Smooth muscle cell of the brain vasculature (primary cell): ENCODE data around the gene ARMC9.
A peak's percentile ranks its signal among the peaks of the same experiment; 100 is the strongest.
"Not testable (repeated sequence)": the region's sequence is repeated elsewhere in the genome, so short reads cannot be mapped to it uniquely, and the experiment has no call there.

Experiments used
- DNase-seq: peaks from one replicate; pipeline ENCODE4 v3.0.0-alpha.2; 2012; ENCODE audit warnings: low read depth, low spot score

Gene ARMC9, protein sequence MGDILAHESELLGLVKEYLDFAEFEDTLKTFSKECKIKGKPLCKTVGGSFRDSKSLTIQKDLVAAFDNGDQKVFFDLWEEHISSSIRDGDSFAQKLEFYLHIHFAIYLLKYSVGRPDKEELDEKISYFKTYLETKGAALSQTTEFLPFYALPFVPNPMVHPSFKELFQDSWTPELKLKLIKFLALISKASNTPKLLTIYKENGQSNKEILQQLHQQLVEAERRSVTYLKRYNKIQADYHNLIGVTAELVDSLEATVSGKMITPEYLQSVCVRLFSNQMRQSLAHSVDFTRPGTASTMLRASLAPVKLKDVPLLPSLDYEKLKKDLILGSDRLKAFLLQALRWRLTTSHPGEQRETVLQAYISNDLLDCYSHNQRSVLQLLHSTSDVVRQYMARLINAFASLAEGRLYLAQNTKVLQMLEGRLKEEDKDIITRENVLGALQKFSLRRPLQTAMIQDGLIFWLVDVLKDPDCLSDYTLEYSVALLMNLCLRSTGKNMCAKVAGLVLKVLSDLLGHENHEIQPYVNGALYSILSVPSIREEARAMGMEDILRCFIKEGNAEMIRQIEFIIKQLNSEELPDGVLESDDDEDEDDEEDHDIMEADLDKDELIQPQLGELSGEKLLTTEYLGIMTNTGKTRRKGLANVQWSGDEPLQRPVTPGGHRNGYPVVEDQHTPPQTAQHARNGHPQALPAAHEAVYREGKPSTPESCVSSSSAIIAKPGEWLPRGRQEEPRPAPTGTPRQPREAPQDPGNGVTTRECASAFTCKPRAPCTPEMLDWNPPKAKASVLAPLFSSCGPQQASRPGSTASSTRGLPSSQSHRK

GRCh38 chr2:231198291-231199173 is at the start of gene ARMC9:
Gene ARMC9, plus strand, starts transcription at chr2:231198631. Its CDS starts 7,608 bp downstream, at chr2:231206239.
- no peak for DNase-seq

- DNase-seq: no peak
Observed at GRCh38 chr2:231152800-231153557, 45.5 kb upstream of the ARMC9 start.

- DNase-seq: no peak
Observed at GRCh38 chr2:231159306-231159705, 39.1 kb upstream of the ARMC9 start.

DNA sequence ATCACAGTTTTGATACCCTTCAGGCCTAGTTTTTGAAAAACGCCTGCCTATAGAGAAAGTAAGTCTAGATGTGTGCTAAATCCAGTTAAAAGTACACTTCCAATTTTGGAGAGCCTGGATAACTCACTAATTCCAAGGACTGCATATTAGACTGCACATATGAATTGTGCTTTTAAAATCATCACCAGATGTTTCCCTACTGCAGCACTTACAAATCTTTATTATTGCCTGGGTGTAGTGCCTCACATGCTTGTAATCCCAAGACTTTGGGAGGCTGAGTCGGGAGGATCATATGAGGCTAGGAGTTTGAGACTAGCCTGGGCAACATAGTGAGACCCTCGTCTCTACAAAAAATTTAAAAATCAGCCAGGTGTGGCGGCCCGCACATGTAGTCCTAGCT is 37.7 kb upstream of the ARMC9 start:
- DNase-seq: no peak

- no peak for DNase-seq
Observed at GRCh38 chr2:231161252-231161839, 37.1 kb upstream of the ARMC9 start.

GRCh38 chr2:231161877-231162329 is 36.5 kb upstream of the ARMC9 start:
- peak; percentile 92 for DNase-seq

DNA sequence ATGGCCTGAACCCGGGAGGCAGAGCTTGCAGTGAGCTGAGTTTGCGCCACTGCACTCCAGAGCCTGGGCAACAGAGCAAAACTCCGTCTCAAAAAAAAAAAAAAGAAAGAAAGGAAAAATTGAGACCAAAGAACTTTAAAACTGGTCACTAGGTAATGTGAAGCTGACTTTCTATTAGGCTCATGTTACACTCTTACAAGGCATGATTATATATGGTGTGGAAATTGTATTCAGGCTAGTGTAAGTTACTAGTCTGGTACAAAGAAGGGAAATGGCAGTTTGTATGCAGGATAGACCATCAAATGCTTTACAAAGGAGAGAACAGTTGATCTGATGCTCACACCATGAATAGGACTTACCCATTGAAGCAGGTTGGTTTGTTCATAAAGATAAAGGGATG is 35.4 kb upstream of the ARMC9 start:
- DNase-seq: no peak

GRCh38 chr2:231163414-231164095 is 34.9 kb upstream of the ARMC9 start:
- no peak for DNase-seq

GRCh38 chr2:231167745-231168459 is 30.5 kb upstream of the ARMC9 start:
- no peak for DNase-seq

- no peak for DNase-seq
Observed at GRCh38 chr2:231168460-231169139, 29.8 kb upstream of the ARMC9 start.

DNA sequence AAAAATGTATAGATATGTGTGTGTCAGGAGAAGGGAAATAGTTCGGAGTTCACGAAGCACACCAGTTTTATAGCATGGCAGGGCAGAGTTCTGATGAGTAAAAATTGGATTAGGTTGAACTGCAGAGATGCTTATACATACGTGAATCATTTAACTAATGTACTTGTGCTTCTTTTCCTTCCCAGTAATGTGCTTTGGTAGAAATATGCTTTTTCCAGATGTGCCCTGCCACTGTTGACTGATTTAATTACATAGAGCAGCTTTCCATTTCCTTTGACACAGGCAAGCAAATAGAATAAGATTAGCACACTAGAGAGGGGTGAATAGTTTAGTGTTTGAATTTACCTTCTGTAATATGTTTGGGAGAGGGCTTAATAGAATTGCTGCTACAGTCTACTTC is 28.9 kb upstream of the ARMC9 start:
- DNase-seq: no peak

DNA sequence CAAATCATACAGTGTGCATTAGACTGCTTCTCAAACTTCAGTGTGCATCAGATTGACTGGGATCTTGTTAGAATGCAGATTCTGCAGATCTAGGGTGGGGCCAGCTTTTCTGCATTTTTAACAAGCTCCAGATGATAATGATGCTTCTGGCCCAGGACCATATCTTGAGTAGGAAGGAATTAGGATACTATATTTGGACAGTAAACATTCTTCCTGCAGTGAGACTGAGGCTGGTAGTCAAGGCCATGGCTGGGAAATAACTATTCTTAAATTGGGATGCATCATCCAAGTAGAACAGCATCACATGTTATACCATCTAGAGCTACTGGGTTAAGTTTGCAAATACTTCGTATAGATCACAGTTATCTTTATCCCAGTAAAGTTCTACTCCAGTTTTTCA is 28.4 kb upstream of the ARMC9 start:
- DNase-seq: no peak

- DNase-seq: no peak
Observed at GRCh38 chr2:231172025-231172424, 26.4 kb upstream of the ARMC9 start.

GRCh38 chr2:231174211-231174651 is 24.2 kb upstream of the ARMC9 start:
- no peak for DNase-seq

DNA sequence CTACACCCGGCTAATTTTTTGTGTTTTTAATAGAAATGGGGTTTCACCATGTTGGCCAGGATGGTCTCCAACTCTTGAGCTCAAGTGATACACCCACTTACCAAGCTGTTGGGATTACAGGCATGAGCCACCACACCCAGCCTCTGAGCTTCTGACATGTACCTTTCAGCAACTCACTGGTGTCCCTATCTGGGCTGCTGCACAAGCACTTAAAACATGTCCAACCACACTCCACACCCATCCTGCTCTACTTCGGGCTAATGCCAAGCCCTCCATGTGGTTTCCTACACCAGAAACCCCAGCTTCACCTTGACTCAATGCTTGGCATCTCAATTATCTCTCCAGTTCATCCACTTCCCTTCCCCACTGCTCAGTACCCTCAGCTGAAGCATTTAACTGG is 22.4 kb upstream of the ARMC9 start:
- DNase-seq: no peak

DNA sequence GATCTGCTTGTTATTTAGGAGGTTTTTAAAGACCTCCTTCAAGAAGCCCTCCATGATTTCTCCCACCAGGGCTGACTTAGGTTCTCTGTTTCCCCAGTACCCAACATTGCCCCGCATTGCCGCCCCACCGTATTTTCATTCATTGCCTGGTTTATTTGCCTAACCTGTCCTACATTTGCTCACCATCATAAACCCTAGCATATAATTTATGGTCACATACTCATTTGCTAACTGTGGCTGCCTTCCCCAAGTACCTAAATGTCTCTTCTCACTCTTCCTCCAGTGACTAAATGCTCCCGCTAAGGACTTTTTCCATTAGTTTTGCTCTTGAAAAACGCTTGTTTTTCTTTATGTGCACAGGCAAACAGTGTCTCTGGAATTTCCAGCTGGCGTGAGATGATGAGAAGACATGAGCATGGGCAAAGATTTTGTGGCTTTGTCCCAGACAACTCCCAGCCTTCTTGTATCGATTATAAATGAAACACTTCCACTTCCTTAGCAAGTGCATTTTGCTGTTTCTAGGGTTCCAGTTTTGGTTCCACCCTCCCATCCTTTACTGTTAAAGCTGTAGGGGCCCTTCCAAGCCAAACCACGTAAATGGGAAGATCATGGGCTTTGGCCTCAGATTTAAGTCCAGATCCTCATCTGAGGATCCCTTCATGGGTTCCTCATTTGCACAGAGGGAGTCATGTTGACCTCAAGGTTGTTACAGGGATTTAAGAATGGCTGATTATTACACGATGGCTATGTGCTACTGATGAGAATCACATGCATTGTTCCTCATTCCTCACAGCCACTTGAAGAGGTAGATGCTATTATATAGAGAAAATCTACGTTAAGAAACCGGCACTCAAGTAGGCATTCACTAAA is 21.0 kb upstream of the ARMC9 start:
- DNase-seq: no peak

- not testable (repeated sequence) for DNase-seq
Observed at GRCh38 chr2:231178805-231179204, 19.6 kb upstream of the ARMC9 start.
